Measurements from ENCODE around the gene TAF11L9. TPM values are rescaled to one million over a fixed set of nuclear protein-coding genes. Genes with fewer than 3 reads are reported as not detected.

TAF11L9 gene
- not detected in 2 replicates for total RNA-seq

DNA sequence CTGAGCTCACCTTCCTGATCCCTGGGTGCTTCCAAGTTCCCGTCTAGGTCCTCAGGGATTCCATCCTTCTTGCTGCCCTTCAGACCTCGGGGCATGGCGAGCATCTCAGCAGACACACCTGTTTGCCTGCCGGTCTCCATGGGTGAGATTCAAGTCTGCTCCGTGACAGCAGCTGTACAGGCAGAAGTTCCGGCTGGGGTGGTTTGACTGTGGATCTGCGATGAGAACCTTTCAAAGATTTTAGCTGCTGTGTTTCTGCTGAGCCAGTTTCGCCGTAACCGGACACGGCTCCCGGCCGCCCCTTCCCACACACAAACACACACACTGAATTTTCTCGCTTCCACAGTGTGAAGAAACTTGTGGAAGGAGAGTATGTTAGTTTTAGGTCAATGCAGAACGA is at the start of gene TAF11L9:
Gene TAF11L9 (minus strand): TSS at position 140 of the 400 bp plus-strand sequence.

DNA sequence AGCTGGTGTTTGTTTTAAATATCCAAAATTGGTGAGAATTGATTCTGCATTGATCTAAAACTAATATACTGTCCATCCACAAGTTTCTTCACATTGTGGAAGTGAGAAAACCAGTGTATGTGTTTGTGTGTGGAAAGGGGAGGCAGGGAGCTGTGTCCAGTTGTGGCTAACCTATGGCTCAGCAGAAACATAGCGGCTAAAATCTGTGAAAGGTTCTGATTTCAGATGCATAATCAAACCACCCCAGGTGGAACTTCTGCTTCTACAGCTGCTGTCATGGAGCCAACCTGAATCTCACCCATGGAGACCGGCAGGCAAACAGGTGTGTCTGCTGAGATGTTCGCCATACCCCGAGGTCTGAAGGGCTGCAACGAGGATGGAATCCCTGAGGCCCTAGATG is 40.0 kb upstream of the TAF11L9 start, which contains the start of gene TAF11L14:
Gene TAF11L14 (plus strand): TSS at position 301 of the 400 bp plus-strand sequence.

DNA sequence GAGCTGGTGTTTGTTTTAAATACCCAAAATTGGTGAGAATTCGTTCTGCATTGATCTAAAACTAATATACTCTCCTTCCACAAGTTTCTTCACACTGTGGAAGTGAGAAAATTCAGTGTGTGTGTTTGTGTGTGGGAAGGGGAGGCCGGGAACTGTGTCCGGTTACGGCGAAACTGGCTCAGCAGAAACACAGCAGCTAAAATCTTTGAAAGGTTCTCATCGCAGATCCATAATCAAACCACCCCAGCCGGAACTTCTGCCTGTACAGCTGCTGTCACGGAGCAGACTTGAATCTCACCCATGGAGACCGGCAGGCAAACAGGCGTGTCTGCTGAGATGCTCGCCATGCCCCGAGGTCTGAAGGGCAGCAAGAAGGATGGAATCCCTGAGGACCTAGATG is 37.6 kb upstream of the TAF11L9 start, which contains the start of gene TAF11L13:
Gene TAF11L13 (plus strand): TSS at position 301 of the 400 bp plus-strand sequence.

DNA sequence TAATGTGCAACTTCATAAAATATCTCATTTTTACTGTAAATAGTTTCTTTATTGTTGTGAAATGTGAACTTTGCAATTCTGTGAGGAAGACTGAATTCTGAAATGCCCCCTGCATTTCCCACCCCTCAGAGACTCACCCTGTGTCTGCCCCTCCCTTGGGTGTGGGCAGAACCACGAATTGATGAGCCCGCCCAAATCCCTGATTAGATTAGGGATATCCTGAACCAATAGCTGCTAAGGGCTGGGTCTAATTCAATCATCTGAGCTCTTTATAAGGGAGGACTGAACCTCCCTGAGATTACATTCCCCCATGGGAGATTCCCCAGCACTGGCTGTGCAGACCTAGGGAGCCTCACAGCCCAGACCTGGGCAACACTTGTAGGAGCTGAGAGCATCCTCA is 15.9 kb upstream of the TAF11L9 start, which contains the start of gene TAF11L12:
Gene TAF11L12 (plus strand): TSS at position 301 of the 400 bp plus-strand sequence.

DNA sequence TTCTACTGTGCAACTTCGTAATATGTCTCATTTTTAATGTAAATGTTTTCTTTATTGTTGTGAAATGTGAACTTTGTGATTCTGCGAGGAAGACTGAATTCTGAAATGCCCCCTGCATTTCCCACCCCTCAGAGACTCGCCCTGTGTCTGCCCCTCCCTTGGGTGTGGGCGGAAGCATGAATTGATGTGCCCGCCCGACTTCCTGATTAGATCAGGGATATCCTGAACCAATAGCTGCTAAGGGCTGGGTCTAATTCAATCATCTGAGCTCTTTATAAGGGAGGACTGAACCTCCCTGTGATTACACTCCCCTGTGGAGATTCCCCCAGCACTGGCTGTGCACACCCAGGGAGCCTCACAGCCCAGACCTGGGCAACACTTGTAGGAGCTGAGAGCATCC is 9.7 kb upstream of the TAF11L9 start, which contains the start of gene TAF11L11:
Gene TAF11L11 (plus strand): TSS at position 304 of the 400 bp plus-strand sequence.

DNA sequence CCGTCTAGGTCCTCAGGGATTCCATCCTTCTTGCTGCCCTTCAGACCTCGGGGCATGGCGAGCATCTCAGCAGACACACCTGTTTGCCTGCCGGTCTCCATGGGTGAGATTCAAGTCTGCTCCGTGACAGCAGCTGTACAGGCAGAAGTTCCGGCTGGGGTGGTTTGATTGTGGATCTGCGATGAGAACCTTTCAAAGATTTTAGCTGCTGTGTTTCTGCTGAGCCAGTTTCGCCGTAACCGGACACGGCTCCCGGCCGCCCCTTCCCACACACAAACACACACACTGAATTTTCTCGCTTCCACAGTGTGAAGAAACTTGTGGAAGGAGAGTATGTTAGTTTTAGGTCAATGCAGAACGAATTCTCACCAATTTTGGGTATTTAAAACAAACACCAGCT is 3.5 kb upstream of the TAF11L9 start, which contains the start of gene TAF11L10:
Gene TAF11L10 (minus strand): TSS at position 101 of the 400 bp plus-strand sequence.

DNA sequence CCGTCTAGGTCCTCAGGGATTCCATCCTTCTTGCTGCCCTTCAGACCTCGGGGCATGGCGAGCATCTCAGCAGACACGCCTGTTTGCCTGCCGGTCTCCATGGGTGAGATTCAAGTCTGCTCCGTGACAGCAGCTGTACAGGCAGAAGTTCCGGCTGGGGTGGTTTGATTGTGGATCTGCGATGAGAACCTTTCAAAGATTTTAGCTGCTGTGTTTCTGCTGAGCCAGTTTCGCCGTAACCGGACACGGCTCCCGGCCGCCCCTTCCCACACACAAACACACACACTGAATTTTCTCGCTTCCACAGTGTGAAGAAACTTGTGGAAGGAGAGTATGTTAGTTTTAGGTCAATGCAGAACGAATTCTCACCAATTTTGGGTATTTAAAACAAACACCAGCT is 3.3 kb downstream of the TAF11L9 start, which contains the start of gene TAF11L8:
Gene TAF11L8 (minus strand): TSS at position 101 of the 400 bp plus-strand sequence.

DNA sequence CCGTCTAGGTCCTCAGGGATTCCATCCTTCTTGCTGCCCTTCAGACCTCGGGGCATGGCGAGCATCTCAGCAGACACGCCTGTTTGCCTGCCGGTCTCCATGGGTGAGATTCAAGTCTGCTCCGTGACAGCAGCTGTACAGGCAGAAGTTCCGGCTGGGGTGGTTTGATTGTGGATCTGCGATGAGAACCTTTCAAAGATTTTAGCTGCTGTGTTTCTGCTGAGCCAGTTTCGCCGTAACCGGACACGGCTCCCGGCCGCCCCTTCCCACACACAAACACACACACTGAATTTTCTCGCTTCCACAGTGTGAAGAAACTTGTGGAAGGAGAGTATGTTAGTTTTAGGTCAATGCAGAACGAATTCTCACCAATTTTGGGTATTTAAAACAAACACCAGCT is 8.5 kb downstream of the TAF11L9 start, which contains the start of gene TAF11L7:
Gene TAF11L7 (minus strand): TSS at position 101 of the 400 bp plus-strand sequence.

Small RNAs within 50 kb of the gene (small RNA-seq; reads per million reads assigned to genes)
- gene AC233724.3 (not detected), gene AC233724.4 (not detected), gene AC233724.6 (not detected), gene AC233724.7 (not detected)

Other genes starting within 250 kb of the TAF11L9 start
- gene TAF11L2, start 96.2 kb downstream of the TAF11L9 start, total RNA-seq: not detected in 2 replicates
- gene TAF11L3, start 76.0 kb downstream of the TAF11L9 start, total RNA-seq: not detected in 2 replicates
- not detected in 2 replicates for gene TAF11L4, start 72.6 kb downstream of the TAF11L9 start, total RNA-seq
- gene TAF11L5, start 69.2 kb downstream of the TAF11L9 start, total RNA-seq: not detected in 2 replicates
- gene TAF11L6, start 65.7 kb downstream of the TAF11L9 start, total RNA-seq: not detected in 2 replicates
- gene TAF11L7, start 8.6 kb downstream of the TAF11L9 start, total RNA-seq: not detected in 2 replicates
- gene TAF11L8, start 3.4 kb downstream of the TAF11L9 start, total RNA-seq: not detected in 2 replicates
- not detected in 2 replicates for gene TAF11L10, start 3.4 kb upstream of the TAF11L9 start, total RNA-seq
- gene TAF11L11, start 9.8 kb upstream of the TAF11L9 start, total RNA-seq: not detected in 2 replicates
- gene TAF11L12, start 16.0 kb upstream of the TAF11L9 start, total RNA-seq: not detected in 2 replicates
- not detected in 2 replicates for gene TAF11L13, start 37.7 kb upstream of the TAF11L9 start, total RNA-seq
- gene TAF11L14, start 40.1 kb upstream of the TAF11L9 start, total RNA-seq: not detected in 2 replicates